COLO829 (cell line): Measurements from ENCODE around the gene CPA3.
A peak's percentile ranks its signal among the peaks of the same experiment; 100 is the strongest.

ENCODE experiments used
- DNase-seq: peaks from one replicate; pipeline ENCODE4 v3.0.0; 2012; ENCODE audit warnings: low spot score

CPA3 gene

GRCh38 chr3:148916132-148916531, 51.0 kb downstream of the CPA3 start:
- no peak for DNase-seq

GRCh38 chr3:148922467-148922866, 57.4 kb downstream of the CPA3 start:
- DNase-seq, result no peak

GRCh38 chr3:148923592-148923991, 58.5 kb downstream of the CPA3 start:
- no peak for DNase-seq

- peak; percentile 73 for DNase-seq
Observed at GRCh38 chr3:148924562-148924961, 59.5 kb downstream of the CPA3 start.

GRCh38 chr3:148925845-148926244, 60.7 kb downstream of the CPA3 start:
- no peak for DNase-seq

- no peak for DNase-seq
Observed at GRCh38 chr3:148930752-148931151, 65.7 kb downstream of the CPA3 start.

- DNase-seq, result no peak
Observed at GRCh38 chr3:148931574-148931973, 66.5 kb downstream of the CPA3 start.

GRCh38 chr3:148932972-148933371, 67.9 kb downstream of the CPA3 start:
- no peak for DNase-seq

GRCh38 chr3:148937467-148938255, 72.6 kb downstream of the CPA3 start:
- no peak for DNase-seq

- DNase-seq, result no peak
Observed at GRCh38 chr3:148938306-148938705, 73.2 kb downstream of the CPA3 start.

GRCh38 chr3:148938936-148939335, 73.8 kb downstream of the CPA3 start:
- peak; percentile 73 for DNase-seq

- peak; percentile 42 for DNase-seq
Observed at GRCh38 chr3:148940983-148941382, 75.9 kb downstream of the CPA3 start.

GRCh38 chr3:148943506-148944205, 78.6 kb downstream of the CPA3 start:
- peak; percentile 98 for DNase-seq

- no peak for DNase-seq
Observed at GRCh38 chr3:148945116-148945515, 80.0 kb downstream of the CPA3 start.
